Measurements from ENCODE around the gene DNAJC24.
"Not testable (repeated sequence)": the region's sequence is repeated elsewhere in the genome, so short reads cannot be mapped to it uniquely, and the experiment has no call there.

The DNAJC24 gene

GRCh38 chr11:31369348-31370329 is at the start of gene DNAJC24, which contains the start of gene DCDC1:
Gene DNAJC24 (plus strand): TSS chr11:31369860. CDS start chr11:31370749, 889 bp downstream.
Gene DCDC1 (minus strand): TSS chr11:31369739. CDS start chr11:31328280, 41,459 bp downstream.
- DNase-seq (ENCODE audit: low read depth in 2 of 2) = peak; percentile 76 to 86

- DNase-seq (ENCODE audit: low read depth in 2 of 2) = not testable (repeated sequence)
Measured at GRCh38 chr11:31321494-31321893, 48.2 kb upstream of the DNAJC24 start.

GRCh38 chr11:31323145-31323544 is 46.5 kb upstream of the DNAJC24 start:
- no peak for DNase-seq (ENCODE audit: low read depth in 2 of 2)

- no peak for DNase-seq (ENCODE audit: low read depth in 2 of 2)
Measured at GRCh38 chr11:31325160-31325559, 44.5 kb upstream of the DNAJC24 start.

- DNase-seq (ENCODE audit: low read depth in 2 of 2) = no peak
Measured at GRCh38 chr11:31326470-31327148, 43.1 kb upstream of the DNAJC24 start.

- no peak for DNase-seq (ENCODE audit: low read depth in 2 of 2)
Measured at GRCh38 chr11:31327417-31327816, 42.2 kb upstream of the DNAJC24 start.

- DNase-seq (ENCODE audit: low read depth in 2 of 2) = no peak
Measured at GRCh38 chr11:31328697-31329096, 41.0 kb upstream of the DNAJC24 start.

GRCh38 chr11:31337806-31338205 is 31.9 kb upstream of the DNAJC24 start:
- no peak for DNase-seq (ENCODE audit: low read depth in 2 of 2)

GRCh38 chr11:31340903-31341572 is 28.6 kb upstream of the DNAJC24 start:
- DNase-seq (ENCODE audit: low read depth in 2 of 2) = no peak

- DNase-seq (ENCODE audit: low read depth in 2 of 2) = no peak
Measured at GRCh38 chr11:31351168-31351567, 18.5 kb upstream of the DNAJC24 start.

GRCh38 chr11:31355131-31355530 is 14.5 kb upstream of the DNAJC24 start:
- DNase-seq (ENCODE audit: low read depth in 2 of 2) = no peak

- DNase-seq (ENCODE audit: low read depth in 2 of 2) = no peak
Measured at GRCh38 chr11:31355817-31356216, 13.8 kb upstream of the DNAJC24 start.

GRCh38 chr11:31361743-31362142 is 7.9 kb upstream of the DNAJC24 start:
- DNase-seq (ENCODE audit: low read depth in 2 of 2) = no peak

- DNase-seq (ENCODE audit: low read depth in 2 of 2) = no peak
Measured at GRCh38 chr11:31366795-31367194, 2.9 kb upstream of the DNAJC24 start.

- DNase-seq (ENCODE audit: low read depth in 2 of 2) = no peak
Measured at GRCh38 chr11:31375879-31376278, 6.2 kb downstream of the DNAJC24 start.

- no peak for DNase-seq (ENCODE audit: low read depth in 2 of 2)
Measured at GRCh38 chr11:31383116-31383515, 13.5 kb downstream of the DNAJC24 start.

GRCh38 chr11:31387379-31387778 is 17.7 kb downstream of the DNAJC24 start:
- DNase-seq (ENCODE audit: low read depth in 2 of 2) = no peak

GRCh38 chr11:31397239-31397834 is 27.7 kb downstream of the DNAJC24 start:
- DNase-seq (ENCODE audit: low read depth in 2 of 2) = no peak

GRCh38 chr11:31404614-31405013 is 35.0 kb downstream of the DNAJC24 start:
- no peak for DNase-seq (ENCODE audit: low read depth in 2 of 2)

GRCh38 chr11:31408201-31408600 is 38.5 kb downstream of the DNAJC24 start:
- no peak for DNase-seq (ENCODE audit: low read depth in 2 of 2)

- no peak for DNase-seq (ENCODE audit: low read depth in 2 of 2)
Measured at GRCh38 chr11:31412946-31413345, 43.3 kb downstream of the DNAJC24 start.

GRCh38 chr11:31414338-31414737 is 44.7 kb downstream of the DNAJC24 start:
- DNase-seq (ENCODE audit: low read depth in 2 of 2) = no peak

All from stimulated activated CD8-positive, alpha-beta memory T cell treated with anti-CD3 and anti-CD28 coated beads, Interleukin-15, amount 100 ng/mL, for 4 hours (primary cell).